ENCODE data around the gene RFXANK.
A peak's percentile ranks its signal among the peaks of the same experiment; 100 is the strongest.
"Not testable (repeated sequence)": the region's sequence is repeated elsewhere in the genome, so short reads cannot be mapped to it uniquely, and the experiment has no call there.

RFXANK gene

DNA sequence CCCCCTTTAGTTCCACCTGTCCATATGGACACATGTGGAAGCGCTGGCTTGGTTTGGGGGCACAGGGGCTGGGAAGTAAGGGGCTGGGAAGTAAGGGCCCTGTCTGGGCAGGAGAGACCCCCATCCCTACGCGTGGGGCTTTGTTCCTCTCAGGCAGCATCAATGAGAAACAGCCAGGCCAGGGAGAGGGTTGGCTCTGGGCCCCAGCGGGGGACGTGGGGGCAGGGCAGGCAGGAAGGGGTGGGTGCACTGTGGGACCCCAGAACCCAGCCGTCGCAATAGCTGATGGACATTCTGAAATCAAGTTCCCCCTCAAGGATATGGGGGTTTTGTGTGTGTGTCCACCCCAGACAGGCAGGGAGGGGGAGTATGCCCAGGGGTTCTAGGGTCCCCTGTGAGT is 20.9 kb downstream of the RFXANK start:
- Mint-ChIP-seq H3K4me1 (peaks cover 21% of the 10 kb centered on the region), H3K27ac (no peak overlapping the region), H3K36me3 (no peaks in the 10 kb centered on the region), H3K9me3 (no peaks in the 10 kb centered on the region), H3K4me3 (no peak overlapping the region)
- DNase-seq (ENCODE audit: low spot score in 2 of 2): no peak
- ATAC-seq: no peak

DNA sequence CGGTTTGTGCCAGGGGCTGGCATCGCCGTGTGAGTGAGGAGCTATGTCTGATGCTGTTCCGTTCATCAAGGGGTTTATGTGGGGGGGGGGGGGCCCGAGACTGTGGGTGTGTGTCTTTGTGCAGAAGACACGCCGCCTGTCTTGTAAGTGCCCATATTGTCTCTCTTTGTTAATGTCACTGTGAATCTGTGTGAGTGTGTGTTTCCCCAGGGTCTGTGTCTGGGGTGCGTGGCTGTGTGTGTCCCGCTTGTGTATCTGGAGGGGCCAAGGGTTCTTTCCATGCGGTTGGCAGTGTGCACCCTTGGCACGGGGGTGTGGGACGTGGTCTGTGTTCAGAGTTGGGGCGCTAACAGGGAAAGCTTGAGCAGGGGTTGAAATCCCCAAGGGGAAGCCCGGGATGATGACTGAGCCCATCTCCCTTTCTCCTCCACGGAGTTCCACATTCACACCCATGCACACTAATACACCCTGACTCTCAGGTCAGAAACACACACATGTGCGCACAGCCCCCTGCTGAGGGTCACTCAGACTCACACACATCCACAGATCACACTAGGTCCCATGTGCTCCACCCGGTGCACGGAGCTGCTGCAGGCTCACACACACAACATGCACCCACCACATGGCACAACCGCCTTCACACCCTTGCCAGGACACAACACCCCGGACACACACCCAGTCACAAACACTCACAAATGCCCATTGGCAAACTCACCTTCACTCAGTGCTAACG is 21.5 kb downstream of the RFXANK start:
- no peaks in the 10 kb centered on the region for H3K9me3 Mint-ChIP-seq
- no peak for DNase-seq (ENCODE audit: low spot score in 2 of 2)

DNA sequence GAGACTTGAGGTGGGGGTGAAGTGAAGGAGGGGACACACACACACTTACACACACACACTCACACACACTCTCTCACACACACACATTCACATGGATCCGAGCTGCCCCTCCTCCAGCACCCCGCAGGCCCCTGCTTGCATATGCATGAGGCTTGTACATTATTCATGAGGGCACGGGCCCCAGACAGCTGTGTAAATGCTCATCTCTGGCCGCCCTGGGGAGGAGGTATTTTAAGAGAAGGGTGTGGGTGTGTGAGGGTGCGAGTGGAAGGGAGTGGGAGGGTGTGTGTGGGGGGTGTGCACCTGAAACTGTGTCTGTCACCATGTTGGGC is 22.1 kb downstream of the RFXANK start:
- Mint-ChIP-seq H3K4me1 (peaks cover 20% of the 10 kb centered on the region), H3K4me3 (no peak overlapping the region), H3K27ac (no peak overlapping the region), H3K36me3 (no peaks in the 10 kb centered on the region), H3K9me3 (no peaks in the 10 kb centered on the region)
- DNase-seq (ENCODE audit: low spot score in 2 of 2) (no peak), ATAC-seq (no peak)

More for the DNA sequence above, 21.5 kb downstream of the RFXANK start:
- H3K27ac Mint-ChIP-seq: no peak overlapping the region
- H3K4me3 Mint-ChIP-seq: no peak overlapping the region
- no peaks in the 10 kb centered on the region for H3K36me3 Mint-ChIP-seq
- no peak for ATAC-seq
- peaks cover 20% of the 10 kb centered on the region for H3K4me1 Mint-ChIP-seq

DNA sequence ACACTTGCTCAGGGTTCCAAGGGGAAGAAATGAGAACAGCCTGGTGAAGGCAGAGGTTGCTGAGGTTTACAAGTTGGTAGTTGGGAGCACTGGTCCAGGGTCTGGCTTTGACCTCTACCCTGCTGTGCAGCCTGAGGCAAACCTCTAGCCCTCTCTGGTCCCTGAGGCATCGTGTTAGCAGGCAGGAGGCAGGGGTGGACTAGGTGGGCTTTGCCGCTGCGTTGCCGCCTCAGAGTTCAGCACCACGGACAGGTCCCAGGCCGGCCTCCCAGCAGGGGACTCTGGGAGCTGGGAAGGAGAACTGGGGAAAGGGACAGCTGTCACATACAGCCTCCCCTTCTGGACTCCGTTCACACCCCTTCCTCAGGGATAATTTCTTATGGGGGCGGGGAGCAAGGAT is 22.8 kb downstream of the RFXANK start:
- no peak overlapping the region for H3K4me3 Mint-ChIP-seq
- H3K36me3 Mint-ChIP-seq: no peaks in the 10 kb centered on the region
- H3K4me1 Mint-ChIP-seq: peaks cover 20% of the 10 kb centered on the region
- no peaks in the 10 kb centered on the region for H3K9me3 Mint-ChIP-seq
- ATAC-seq (no peak), DNase-seq (ENCODE audit: low spot score in 2 of 2) (no peak)
- no peak overlapping the region for H3K27ac Mint-ChIP-seq

DNA sequence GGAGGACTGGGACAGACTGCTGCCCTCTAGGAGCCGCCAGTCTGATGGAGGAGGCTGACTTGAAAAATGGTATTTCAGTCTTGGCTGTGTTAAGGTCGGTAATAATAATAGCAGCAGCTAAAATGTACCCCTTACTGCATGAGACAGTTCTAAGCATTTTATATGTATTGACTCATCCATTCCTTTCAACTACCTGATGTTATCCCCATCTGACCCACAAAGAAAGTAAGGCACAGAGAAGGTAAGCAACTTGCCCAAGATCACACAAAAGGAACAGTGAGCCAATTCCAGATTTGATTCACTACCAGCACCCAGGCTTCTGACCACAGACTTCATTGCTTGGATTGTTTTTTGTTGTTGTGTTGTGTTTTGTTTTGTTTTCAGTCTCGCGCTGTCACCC is 23.7 kb downstream of the RFXANK start:
- no peaks in the 10 kb centered on the region for H3K36me3 Mint-ChIP-seq
- no peak overlapping the region for H3K27ac Mint-ChIP-seq
- H3K9me3 Mint-ChIP-seq: no peaks in the 10 kb centered on the region
- H3K4me1 Mint-ChIP-seq: peaks cover 20% of the 10 kb centered on the region
- ATAC-seq (no peak), DNase-seq (ENCODE audit: low spot score in 2 of 2) (no peak)
- H3K4me3 Mint-ChIP-seq: no peak overlapping the region

DNA sequence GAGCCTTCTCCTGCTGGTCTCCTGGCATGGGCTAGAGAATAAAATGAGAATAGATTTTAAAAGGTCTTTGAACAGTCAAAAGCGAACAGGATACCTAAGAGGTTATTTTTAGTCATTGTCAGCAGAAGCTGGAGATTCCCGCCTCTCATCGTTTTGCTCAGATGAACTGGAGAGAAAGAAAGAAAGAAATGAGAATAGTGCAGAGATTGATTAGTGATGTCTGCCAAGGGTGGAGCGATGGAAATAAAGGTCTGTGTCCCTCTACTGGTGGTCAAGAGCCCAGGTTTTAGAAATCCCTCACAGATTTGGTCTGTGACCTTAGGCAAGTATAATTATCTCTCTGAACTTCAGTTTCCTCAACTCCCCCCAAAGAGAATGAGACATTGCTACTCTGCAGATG is 25.0 kb downstream of the RFXANK start:
- Mint-ChIP-seq H3K9me3 (no peaks in the 10 kb centered on the region), H3K4me1 (peaks cover 20% of the 10 kb centered on the region), H3K4me3 (no peak overlapping the region), H3K36me3 (no peaks in the 10 kb centered on the region), H3K27ac (no peak overlapping the region)
- ATAC-seq (no peak), DNase-seq (ENCODE audit: low spot score in 2 of 2) (no peak)

DNA sequence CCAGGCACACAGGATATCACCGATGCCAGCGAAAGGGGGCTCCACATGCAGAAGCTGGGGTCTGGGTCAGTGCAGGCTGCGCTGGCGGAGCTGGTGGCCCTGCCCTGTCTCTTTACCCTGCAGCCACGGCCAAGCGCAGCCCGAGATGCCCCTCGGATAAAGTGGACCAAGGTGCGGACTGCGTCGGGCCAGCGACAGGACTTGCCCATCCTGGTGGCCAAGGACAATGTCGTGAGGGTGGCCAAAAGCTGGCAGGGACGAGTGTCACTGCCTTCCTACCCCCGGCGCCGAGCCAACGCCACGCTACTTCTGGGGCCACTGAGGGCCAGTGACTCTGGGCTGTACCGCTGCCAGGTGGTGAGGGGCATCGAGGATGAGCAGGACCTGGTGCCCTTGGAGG is 26.9 kb downstream of the RFXANK start:
- peaks cover 10% of the 10 kb centered on the region for H3K4me1 Mint-ChIP-seq
- no peaks in the 10 kb centered on the region for H3K9me3 Mint-ChIP-seq
- no peak overlapping the region for H3K27ac Mint-ChIP-seq
- H3K4me3 Mint-ChIP-seq: no peak overlapping the region
- DNase-seq (ENCODE audit: low spot score in 2 of 2) (no peak), ATAC-seq (no peak)
- H3K36me3 Mint-ChIP-seq: no peaks in the 10 kb centered on the region

DNA sequence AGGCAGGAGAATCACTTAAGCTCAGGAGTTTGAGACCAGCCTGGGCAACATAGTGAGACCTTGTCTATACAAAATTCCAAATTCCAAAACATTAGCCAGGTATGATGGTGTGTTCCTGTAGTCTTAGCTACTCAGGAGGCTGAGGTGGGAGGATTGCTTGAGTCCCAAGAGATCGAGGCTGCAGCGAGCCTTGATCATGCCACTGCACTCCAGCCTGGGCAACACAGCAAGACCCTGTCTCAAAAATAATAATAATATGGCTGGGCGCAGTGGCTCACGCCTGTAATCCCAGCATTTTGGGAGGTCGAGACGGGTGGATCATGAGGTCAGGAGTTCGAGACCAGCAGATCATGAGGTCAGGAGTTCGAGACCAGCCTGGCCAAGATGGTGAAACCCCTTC is 28.9 kb downstream of the RFXANK start:
- not testable (repeated sequence) for H3K4me1 Mint-ChIP-seq; H3K27ac Mint-ChIP-seq; ATAC-seq; H3K36me3 Mint-ChIP-seq; DNase-seq (ENCODE audit: low spot score in 2 of 2); H3K9me3 Mint-ChIP-seq; H3K4me3 Mint-ChIP-seq

DNA sequence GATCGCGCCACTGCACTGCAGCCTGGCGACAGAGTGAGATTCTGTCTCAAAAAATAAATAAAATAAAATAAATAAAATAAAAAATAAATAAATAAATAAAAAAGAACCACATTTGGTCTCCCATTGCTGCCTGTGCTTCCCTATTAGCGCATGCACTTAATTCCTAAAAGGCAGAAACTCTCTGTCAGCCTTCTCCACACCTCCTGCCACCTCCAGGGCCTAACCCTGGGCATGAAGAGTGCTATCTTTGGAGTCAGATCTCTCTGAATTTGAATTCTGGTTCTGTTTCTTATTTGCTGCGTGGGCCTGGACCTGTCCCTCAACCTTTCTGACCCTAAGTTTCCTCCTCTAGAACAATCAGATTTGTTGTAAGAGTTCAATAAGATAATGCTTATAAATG is 31.0 kb downstream of the RFXANK start:
- peaks cover 6% of the 10 kb centered on the region for H3K4me1 Mint-ChIP-seq
- DNase-seq (ENCODE audit: low spot score in 2 of 2) (no peak), ATAC-seq (no peak)
- no peaks in the 10 kb centered on the region for H3K36me3 Mint-ChIP-seq
- H3K9me3 Mint-ChIP-seq: no peaks in the 10 kb centered on the region
- no peak overlapping the region for H3K27ac Mint-ChIP-seq
- H3K4me3 Mint-ChIP-seq: no peak overlapping the region

DNA sequence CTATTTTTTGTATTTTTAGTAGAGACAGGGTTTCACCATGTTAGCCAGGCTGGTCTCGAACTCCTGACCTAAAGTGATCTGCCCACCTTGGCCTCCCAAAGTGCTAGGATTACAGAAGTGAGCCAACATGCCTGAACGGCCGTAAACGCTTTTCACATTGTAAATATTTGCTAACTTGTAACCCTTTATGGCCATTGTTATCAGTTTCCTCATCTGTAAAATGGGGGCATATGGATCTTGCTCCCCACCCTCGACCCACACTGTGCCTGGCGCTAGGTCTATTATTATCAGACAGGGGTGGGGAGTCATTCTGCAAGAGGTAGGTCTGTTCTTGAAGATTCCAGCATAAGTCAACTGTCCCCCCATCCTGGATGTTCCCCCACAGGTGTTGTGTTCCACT is 31.6 kb downstream of the RFXANK start:
- DNase-seq (ENCODE audit: low spot score in 2 of 2) (no peak), ATAC-seq (no peak)
- Mint-ChIP-seq H3K27ac (no peak overlapping the region), H3K4me1 (peaks cover 6% of the 10 kb centered on the region), H3K4me3 (no peak overlapping the region), H3K36me3 (no peaks in the 10 kb centered on the region), H3K9me3 (no peaks in the 10 kb centered on the region)

DNA sequence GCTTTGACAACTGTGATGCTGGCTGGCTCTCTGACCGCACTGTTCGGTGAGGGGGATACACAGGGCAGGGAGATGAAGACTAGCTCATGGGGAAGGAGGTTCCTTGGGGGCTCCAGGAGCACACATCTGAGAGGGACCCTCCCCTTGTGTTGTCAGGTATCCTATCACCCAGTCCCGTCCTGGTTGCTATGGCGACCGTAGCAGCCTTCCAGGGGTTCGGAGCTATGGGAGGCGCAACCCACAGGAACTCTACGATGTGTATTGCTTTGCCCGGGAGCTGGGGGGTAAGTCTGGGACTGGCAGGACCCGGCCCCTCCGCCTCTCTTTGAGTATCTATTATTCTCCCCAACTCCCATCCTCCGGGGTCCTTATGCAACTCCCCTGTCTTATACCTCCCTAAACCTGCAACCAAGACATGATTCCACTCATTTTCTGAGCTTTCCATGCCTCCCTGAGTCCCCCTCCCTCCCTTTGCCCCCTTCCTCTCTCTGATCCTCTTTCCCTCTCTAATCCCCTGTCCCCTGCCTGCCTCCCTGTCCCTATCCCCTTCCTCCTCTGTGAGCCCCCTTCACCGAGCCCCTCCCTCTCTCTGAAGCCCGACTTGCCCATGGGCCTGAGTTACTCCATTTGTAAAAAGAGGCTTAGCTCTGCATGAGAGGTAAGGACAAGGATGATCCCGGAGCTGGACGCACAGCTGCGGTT is 32.2 kb downstream of the RFXANK start:
- H3K4me1 Mint-ChIP-seq: peaks cover 6% of the 10 kb centered on the region
- no peak for DNase-seq (ENCODE audit: low spot score in 2 of 2)
- no peak for ATAC-seq
- H3K36me3 Mint-ChIP-seq: no peaks in the 10 kb centered on the region
- H3K27ac Mint-ChIP-seq: no peak overlapping the region
- no peaks in the 10 kb centered on the region for H3K9me3 Mint-ChIP-seq
- peak overlapping the region; percentile 71 for H3K4me3 Mint-ChIP-seq

DNA sequence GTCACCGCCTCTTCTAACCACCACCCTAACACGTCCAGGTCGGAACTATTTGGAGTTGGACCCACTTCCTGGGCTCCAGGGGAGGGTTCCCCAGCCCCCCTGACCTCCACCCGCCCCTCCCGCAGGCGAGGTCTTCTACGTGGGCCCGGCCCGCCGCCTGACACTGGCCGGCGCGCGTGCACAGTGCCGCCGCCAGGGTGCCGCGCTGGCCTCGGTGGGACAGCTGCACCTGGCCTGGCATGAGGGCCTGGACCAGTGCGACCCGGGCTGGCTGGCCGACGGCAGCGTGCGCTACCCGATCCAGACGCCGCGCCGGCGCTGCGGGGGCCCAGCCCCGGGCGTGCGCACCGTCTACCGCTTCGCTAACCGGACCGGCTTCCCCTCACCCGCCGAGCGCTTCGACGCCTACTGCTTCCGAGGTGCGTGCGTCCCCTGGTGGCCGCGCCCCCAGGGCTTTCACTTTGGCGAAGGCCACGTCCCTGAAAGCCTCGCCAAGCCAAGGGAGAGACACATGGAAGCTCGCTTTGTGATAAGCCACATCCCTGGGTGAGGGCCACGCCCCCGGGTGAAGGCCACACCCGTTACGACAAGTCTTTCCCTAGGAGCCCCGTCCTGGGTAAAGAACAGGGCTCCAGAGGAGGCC is 32.9 kb downstream of the RFXANK start:
- Mint-ChIP-seq H3K4me1 (peaks cover 6% of the 10 kb centered on the region), H3K4me3 (peak overlapping the region; percentile 71), H3K9me3 (no peaks in the 10 kb centered on the region), H3K36me3 (no peaks in the 10 kb centered on the region), H3K27ac (peak overlapping the region; percentile 64)
- DNase-seq (ENCODE audit: low spot score in 2 of 2): peak; percentile 70 to 88
- ATAC-seq: peak; percentile 86

DNA sequence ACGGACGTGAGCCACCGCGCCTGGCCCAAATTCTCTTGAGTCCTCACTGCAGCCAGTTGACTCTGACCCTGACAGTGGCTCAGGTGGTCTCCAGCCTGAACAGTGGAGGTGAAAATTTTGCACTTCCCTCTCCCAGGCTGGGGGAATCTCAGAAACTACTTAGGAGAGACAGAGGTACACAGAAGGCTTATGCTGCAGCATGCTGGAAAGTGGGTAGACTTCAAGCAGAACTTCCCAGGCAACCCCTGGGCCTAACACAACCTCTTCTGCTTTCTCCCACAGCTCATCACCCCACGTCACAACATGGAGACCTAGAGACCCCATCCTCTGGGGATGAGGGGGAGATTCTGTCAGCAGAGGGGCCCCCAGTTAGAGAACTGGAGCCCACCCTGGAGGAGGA is 34.1 kb downstream of the RFXANK start:
- H3K9me3 Mint-ChIP-seq: no peaks in the 10 kb centered on the region
- DNase-seq (ENCODE audit: low spot score in 2 of 2) (no peak), ATAC-seq (no peak)
- H3K4me1 Mint-ChIP-seq: peaks cover 6% of the 10 kb centered on the region
- peak overlapping the region; percentile 71 for H3K4me3 Mint-ChIP-seq
- H3K36me3 Mint-ChIP-seq: no peaks in the 10 kb centered on the region
- no peak overlapping the region for H3K27ac Mint-ChIP-seq

DNA sequence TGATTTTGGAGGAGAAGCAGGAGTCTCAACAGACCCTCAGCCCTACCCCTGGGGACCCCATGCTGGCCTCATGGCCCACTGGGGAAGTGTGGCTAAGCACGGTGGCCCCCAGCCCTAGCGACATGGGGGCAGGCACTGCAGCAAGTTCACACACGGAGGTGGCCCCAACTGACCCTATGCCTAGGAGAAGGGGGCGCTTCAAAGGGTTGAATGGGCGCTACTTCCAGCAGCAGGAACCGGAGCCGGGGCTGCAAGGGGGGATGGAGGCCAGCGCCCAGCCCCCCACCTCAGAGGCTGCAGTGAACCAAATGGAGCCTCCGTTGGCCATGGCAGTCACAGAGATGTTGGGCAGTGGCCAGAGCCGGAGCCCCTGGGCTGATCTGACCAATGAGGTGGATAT is 34.6 kb downstream of the RFXANK start:
- Mint-ChIP-seq H3K9me3 (no peaks in the 10 kb centered on the region), H3K4me1 (peaks cover 6% of the 10 kb centered on the region), H3K27ac (no peak overlapping the region), H3K4me3 (no peak overlapping the region), H3K36me3 (no peaks in the 10 kb centered on the region)
- ATAC-seq: no peak
- DNase-seq (ENCODE audit: low spot score in 2 of 2): no peak

DNA sequence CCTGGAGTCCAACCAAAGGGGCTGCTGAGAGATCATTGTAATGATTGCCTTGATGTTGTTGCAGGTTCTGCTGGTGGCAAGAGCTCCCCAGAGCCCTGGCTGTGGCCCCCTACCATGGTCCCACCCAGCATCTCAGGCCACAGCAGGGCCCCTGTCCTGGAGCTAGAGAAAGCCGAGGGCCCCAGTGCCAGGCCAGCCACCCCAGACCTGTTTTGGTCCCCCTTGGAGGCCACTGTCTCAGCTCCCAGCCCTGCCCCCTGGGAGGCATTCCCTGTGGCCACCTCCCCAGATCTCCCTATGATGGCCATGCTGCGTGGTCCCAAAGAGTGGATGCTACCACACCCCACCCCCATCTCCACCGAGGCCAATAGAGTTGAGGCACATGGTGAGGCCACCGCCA is 35.2 kb downstream of the RFXANK start:
- no peak overlapping the region for H3K27ac Mint-ChIP-seq
- no peak for ATAC-seq
- no peaks in the 10 kb centered on the region for H3K36me3 Mint-ChIP-seq
- DNase-seq (ENCODE audit: low spot score in 2 of 2): no peak
- H3K9me3 Mint-ChIP-seq: no peaks in the 10 kb centered on the region
- no peak overlapping the region for H3K4me3 Mint-ChIP-seq
- H3K4me1 Mint-ChIP-seq: peaks cover 6% of the 10 kb centered on the region

DNA sequence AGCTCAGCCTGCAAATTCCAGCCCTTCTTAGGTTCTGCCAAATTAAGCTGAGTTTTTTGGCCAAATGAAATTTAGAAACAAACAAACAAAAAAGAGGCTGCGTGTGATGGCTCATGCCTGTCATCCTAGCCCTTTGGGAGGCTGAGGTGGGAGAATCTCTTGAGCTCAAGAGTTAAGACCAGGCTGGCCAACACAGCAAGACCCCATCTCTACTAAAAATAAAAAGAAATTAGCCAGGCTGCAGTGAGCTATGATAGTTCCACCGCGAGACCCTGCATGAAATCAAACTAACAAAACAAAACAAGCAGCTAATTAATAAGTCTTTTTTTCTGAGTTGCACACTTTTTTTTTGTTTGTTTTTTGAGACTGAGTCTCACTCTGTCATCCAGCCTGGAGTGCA is 37.6 kb downstream of the RFXANK start:
- H3K4me1 Mint-ChIP-seq: peaks cover 6% of the 10 kb centered on the region
- H3K27ac Mint-ChIP-seq: no peak overlapping the region
- no peak for ATAC-seq

More for the DNA sequence above, 37.6 kb downstream of the RFXANK start:
- no peak overlapping the region for H3K4me3 Mint-ChIP-seq
- DNase-seq (ENCODE audit: low spot score in 2 of 2): no peak
- H3K36me3 Mint-ChIP-seq: no peaks in the 10 kb centered on the region
- H3K9me3 Mint-ChIP-seq: no peaks in the 10 kb centered on the region
